ENCODE measurements around the gene ANO10. TPM values are rescaled to one million over a fixed set of nuclear protein-coding genes. Genes with fewer than 3 reads are reported as not detected.
"Not testable (repeated sequence)": the region's sequence is repeated elsewhere in the genome, so short reads cannot be mapped to it uniquely, and the experiment has no call there.

Gene ANO10
- total RNA-seq, 1 donor from 2014 or later = 32.0 TPM

- DNase-seq (ENCODE audit: low read depth, low spot score) = no peak
- Mint-ChIP-seq H3K27ac (ENCODE audit: unreplicated experiment) (no peak overlapping the region), H3K4me1 (no peaks in the 10 kb centered on the region), H3K9me3 (peaks cover 8% of the 10 kb centered on the region), H3K27me3 (ENCODE audit: low read depth) (no peaks in the 10 kb centered on the region), H3K36me3 (ENCODE audit: low read depth) (peaks cover 33% of the 10 kb centered on the region), H3K4me3 (no peak overlapping the region)
- TF ChIP-seq CTCF (conservative IDR thresholded peaks at IDR 0.05) = no peak
These were observed 99.0 kb downstream of the ANO10 start for GRCh38 chr3:43522727-43523362.

DNA sequence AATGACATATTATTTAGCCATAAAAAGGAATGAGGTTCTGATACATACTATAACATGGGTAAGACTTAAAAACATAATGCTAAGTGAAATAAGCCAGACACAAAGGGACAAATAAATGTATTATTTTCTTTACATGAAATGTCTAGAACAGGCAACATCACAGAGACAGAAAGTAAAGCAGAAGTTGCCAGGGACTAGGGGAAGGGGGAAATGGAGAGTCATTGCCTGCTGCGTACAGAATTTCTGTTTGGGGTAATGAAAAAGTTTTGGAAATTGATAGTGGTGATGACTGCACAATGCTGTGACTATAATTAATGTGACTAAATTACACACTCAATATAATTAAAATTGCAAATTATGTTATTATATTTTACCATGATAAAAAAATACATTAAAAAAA, 99.9 kb downstream of the ANO10 start:
- Mint-ChIP-seq H3K27me3 (ENCODE audit: low read depth) (no peaks in the 10 kb centered on the region), H3K36me3 (ENCODE audit: low read depth) (peaks cover 29% of the 10 kb centered on the region), H3K4me3 (no peak overlapping the region), H3K9me3 (peaks cover 8% of the 10 kb centered on the region), H3K27ac (ENCODE audit: unreplicated experiment) (no peak overlapping the region), H3K4me1 (no peaks in the 10 kb centered on the region)
- DNase-seq (ENCODE audit: low read depth, low spot score) = no peak
- TF ChIP-seq CTCF (conservative IDR thresholded peaks at IDR 0.05) = no peak

DNA sequence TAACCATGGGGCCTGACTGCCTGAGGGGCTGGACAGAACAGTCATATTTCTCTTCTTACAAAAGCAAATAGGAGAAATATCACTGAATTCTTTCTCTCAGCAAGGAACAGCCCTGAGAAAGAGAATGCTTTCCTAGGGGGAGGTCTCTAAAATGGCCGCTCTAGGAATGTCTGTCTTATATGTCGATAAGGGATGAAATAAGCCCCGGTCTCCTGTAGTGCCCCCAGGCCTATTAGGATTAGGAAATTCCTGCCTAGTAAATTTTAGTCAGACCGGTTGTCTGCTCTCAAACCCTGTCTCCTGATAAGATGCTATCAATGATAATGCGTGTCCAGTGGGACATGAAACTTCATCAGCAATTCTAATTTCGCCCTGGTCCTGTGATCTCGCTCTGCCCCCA, 103.3 kb downstream of the ANO10 start:
- not testable (repeated sequence) for H3K4me1 Mint-ChIP-seq; H3K27me3 Mint-ChIP-seq (ENCODE audit: low read depth); DNase-seq (ENCODE audit: low read depth, low spot score); H3K9me3 Mint-ChIP-seq; H3K4me3 Mint-ChIP-seq; H3K27ac Mint-ChIP-seq (ENCODE audit: unreplicated experiment)
- H3K36me3 Mint-ChIP-seq (ENCODE audit: low read depth) = peaks cover 36% of the 10 kb centered on the region

GRCh38 chr3:43515970-43516635, 105.7 kb downstream of the ANO10 start:
- Mint-ChIP-seq H3K4me3 (no peak overlapping the region), H3K27me3 (ENCODE audit: low read depth) (no peaks in the 10 kb centered on the region), H3K27ac (ENCODE audit: unreplicated experiment) (no peak overlapping the region), H3K4me1 (no peaks in the 10 kb centered on the region), H3K36me3 (ENCODE audit: low read depth) (peaks cover 33% of the 10 kb centered on the region), H3K9me3 (peaks cover 8% of the 10 kb centered on the region)
- no peak for DNase-seq (ENCODE audit: low read depth, low spot score)
- TF ChIP-seq CTCF (conservative IDR thresholded peaks at IDR 0.05) = no peak

DNA sequence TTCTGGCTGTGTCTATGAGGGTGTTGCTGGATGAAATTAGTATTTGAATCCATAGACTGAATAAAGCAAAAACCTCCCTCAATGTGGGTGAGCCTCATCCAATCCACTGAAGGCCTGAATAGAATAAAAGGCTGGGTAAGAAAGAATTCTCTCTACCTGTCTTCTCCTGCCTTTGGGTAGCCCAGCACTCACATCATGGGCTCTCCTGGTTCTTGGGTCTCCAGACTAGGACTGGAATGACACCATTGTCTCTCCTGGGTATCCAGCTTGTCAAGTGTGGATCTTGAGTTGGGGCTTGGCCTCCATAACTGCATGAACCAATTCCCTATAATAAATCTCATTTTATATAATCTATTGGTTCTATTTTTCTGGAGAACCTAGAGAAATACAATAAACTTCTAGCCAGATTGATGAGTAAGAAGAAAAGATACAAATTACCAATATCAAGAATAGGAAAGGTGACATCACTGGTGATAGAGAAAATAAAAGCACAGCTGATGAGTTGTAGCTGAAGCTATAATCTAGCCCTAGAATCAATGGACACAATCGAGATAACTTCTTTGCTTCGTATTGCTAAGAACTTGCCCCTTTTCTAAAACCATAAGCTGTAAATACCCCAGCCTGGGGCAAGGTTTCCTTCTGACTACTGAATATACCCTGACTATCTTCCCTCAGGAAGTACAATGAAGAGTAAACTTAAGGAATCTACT, 106.4 kb downstream of the ANO10 start:
- H3K4me3 Mint-ChIP-seq = no peak overlapping the region
- peaks cover 8% of the 10 kb centered on the region for H3K9me3 Mint-ChIP-seq
- peaks cover 29% of the 10 kb centered on the region for H3K36me3 Mint-ChIP-seq (ENCODE audit: low read depth)
- no peak for DNase-seq (ENCODE audit: low read depth, low spot score)
- no peak overlapping the region for H3K27ac Mint-ChIP-seq (ENCODE audit: unreplicated experiment)
- no peak for TF ChIP-seq CTCF (conservative IDR thresholded peaks at IDR 0.05)
- no peaks in the 10 kb centered on the region for H3K27me3 Mint-ChIP-seq (ENCODE audit: low read depth)
- H3K4me1 Mint-ChIP-seq = no peaks in the 10 kb centered on the region
